LoVo (cell line): Measurements from ENCODE around the gene NBEA.

Source experiments
- DNase-seq: peaks from one replicate; pipeline ENCODE4 v3.0.0-alpha.2; 2016; ENCODE audit warnings: low spot score

Gene NBEA

GRCh38 chr13:35475212-35475959, 533.3 kb downstream of the NBEA start:
- DNase-seq: no peak

GRCh38 chr13:35475960-35476943, 534.2 kb downstream of the NBEA start, which contains the start of gene MAB21L1:
Gene MAB21L1 (minus strand): TSS chr13:35476689. CDS start chr13:35476138, 551 bp downstream.
- no peak for DNase-seq

- DNase-seq: no peak
These were observed 535.4 kb downstream of the NBEA start for GRCh38 chr13:35477386-35477946.

GRCh38 chr13:35478271-35479037, 536.4 kb downstream of the NBEA start:
- DNase-seq: no peak

GRCh38 chr13:35479038-35479492, 537.0 kb downstream of the NBEA start:
- DNase-seq: no peak

GRCh38 chr13:35479706-35480105, 537.6 kb downstream of the NBEA start:
- DNase-seq: no peak

- no peak for DNase-seq
These were observed 538.3 kb downstream of the NBEA start for GRCh38 chr13:35480346-35480745.

GRCh38 chr13:35481777-35482176, 539.7 kb downstream of the NBEA start:
- DNase-seq: no peak

GRCh38 chr13:35482527-35482926, 540.5 kb downstream of the NBEA start:
- DNase-seq: no peak

- DNase-seq: no peak
These were observed 541.7 kb downstream of the NBEA start for GRCh38 chr13:35483761-35484160.

GRCh38 chr13:35484384-35484783, 542.3 kb downstream of the NBEA start:
- no peak for DNase-seq

GRCh38 chr13:35485424-35485823, 543.4 kb downstream of the NBEA start:
- DNase-seq: no peak

- no peak for DNase-seq
These were observed 547.0 kb downstream of the NBEA start for GRCh38 chr13:35489050-35489449.

GRCh38 chr13:35496006-35496405, 553.9 kb downstream of the NBEA start:
- DNase-seq: no peak

- no peak for DNase-seq
These were observed 554.8 kb downstream of the NBEA start for GRCh38 chr13:35496761-35497386.

- DNase-seq: no peak
These were observed 556.2 kb downstream of the NBEA start for GRCh38 chr13:35498231-35498630.

GRCh38 chr13:35499196-35499662, 557.2 kb downstream of the NBEA start:
- no peak for DNase-seq

- DNase-seq: no peak
These were observed 557.6 kb downstream of the NBEA start for GRCh38 chr13:35499676-35500075.

- no peak for DNase-seq
These were observed 558.1 kb downstream of the NBEA start for GRCh38 chr13:35500144-35500543.

GRCh38 chr13:35501661-35502235, 559.7 kb downstream of the NBEA start:
- no peak for DNase-seq

- no peak for DNase-seq
These were observed 560.4 kb downstream of the NBEA start for GRCh38 chr13:35502456-35502855.
